Cardiac fibroblast (primary cell): ENCODE data around the gene B4GALT4.

Source experiments
- DNase-seq, 2 donors: peaks; one replicate each; pipeline versions ENCODE4 v3.0.0 to v3.0.0-alpha.2; 2010; ENCODE audit warnings: low read depth in 2 of 2
- H3K4me3 ChIP-seq, 2 donors: replicated peaks in 1 of 2; 1 replicate in 1 of 2; 2 replicates in 1 of 2; pipeline ENCODE4 v1.5.1; 2011; ENCODE audit warnings: low read depth in 2 of 2, low read length in 2 of 2, mild to moderate bottlenecking in 2 of 2, moderate library complexity in 1 of 2
- TF ChIP-seq, protein P1 (sequence below): IDR thresholded peaks from one replicate; pipeline ENCODE4 v1.5.1; 2011; ENCODE audit warnings: low read depth, mild to moderate bottlenecking, low read length, inconsistent platforms

B4GALT4 gene

DNA sequence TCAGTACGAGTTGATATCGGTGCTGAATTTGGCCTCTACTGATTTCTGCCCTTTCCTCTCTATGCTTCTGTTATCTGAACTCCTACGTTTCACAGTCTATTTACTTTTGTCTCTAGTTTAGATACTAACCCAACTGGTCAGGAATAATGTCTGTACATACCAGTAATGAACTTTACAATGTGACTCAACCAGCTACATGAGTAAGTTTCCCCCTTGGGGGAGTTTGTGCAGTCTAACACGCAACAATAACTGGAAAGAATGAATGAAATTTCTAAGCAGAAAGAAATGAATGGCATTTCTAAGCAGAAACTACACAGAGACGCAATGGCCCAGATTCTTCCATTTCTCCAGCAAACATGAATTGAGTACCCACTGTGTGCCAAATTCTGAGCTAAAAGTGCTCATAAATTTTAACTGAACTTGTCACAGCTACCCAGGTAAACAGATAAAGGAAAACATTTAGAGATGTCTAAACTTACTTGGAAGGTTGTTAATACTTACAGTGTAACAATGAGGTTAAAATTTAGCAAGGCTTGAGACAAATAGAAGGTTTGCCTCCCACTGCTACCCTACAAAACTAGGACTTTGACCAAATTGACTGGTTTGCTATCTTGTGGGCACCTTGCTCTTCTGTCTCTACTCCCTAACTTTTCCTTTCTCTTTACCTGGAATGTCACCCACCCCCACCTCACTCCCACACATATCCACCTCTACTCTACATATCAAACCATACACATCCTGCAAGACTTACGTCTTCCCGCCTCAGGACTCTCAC lies 55.7 kb downstream of the B4GALT4 start:
- no peak overlapping the region for H3K4me3 ChIP-seq
- TF ChIP-seq, protein P1, sequence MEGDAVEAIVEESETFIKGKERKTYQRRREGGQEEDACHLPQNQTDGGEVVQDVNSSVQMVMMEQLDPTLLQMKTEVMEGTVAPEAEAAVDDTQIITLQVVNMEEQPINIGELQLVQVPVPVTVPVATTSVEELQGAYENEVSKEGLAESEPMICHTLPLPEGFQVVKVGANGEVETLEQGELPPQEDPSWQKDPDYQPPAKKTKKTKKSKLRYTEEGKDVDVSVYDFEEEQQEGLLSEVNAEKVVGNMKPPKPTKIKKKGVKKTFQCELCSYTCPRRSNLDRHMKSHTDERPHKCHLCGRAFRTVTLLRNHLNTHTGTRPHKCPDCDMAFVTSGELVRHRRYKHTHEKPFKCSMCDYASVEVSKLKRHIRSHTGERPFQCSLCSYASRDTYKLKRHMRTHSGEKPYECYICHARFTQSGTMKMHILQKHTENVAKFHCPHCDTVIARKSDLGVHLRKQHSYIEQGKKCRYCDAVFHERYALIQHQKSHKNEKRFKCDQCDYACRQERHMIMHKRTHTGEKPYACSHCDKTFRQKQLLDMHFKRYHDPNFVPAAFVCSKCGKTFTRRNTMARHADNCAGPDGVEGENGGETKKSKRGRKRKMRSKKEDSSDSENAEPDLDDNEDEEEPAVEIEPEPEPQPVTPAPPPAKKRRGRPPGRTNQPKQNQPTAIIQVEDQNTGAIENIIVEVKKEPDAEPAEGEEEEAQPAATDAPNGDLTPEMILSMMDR: no peak
- DNase-seq: peak; percentile 68 to 94

DNA sequence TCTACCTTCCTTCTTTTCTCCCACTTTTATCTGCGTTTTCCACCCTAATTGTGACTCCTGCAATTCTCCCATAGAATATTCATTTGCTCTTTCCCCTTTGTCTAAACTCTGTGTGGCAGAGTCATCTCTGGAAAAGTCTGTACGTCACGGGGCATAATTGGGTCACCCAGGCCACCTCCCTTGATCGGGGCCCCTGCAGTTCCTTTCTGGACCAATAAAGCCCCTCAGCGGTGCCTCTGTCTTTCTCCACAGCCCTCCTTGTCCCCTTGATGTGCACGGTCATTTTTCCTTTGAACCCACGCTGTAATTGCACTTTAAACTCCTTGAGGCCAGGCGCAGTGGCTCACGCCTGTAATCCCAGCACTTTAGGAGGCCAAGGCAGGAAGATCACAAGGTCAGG lies 56.6 kb downstream of the B4GALT4 start:
- TF ChIP-seq, protein P1: no peak
- DNase-seq: no peak
- no peak overlapping the region for H3K4me3 ChIP-seq

DNA sequence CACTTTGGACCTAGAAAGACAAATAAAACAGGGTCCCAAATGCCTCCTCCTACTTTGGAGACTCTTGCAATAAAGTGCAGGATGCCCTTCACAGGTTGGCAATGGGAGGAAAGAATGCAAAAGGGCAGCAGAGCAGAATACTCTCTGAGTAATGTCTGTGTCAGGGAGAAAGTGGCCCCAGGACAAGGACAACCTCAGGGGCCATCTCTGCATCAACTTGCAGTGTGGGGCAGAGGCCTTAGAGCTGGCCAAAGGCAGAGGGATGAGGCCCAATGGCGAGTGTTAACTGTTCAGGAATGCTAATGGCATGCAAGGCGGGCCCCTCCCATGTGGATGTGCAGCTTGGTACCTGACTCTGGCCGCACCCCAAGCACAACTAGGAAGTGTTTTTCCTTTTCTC lies 58.9 kb downstream of the B4GALT4 start:
- H3K4me3 ChIP-seq: no peak overlapping the region
- peak; percentile 7 to 64 for DNase-seq
- TF ChIP-seq, protein P1: no peak

DNA sequence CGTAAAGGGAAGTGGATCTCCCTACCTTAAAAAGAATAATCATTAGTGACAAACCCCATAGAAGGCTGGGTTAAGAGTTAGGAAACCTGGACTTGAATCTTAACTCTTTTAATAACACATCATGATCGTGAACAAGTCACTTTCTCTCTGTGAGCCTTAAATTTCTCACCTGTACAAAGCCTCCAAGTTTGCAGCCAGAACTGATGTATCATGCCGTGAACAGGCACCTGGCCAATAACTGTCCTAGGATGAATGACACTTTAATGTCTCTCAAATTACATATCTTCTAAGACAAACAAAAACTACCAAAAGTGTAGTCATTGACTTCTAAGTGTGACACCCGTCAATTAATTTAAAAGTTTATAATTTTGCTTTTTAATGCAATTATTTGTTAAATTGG lies 63.4 kb downstream of the B4GALT4 start:
- DNase-seq: no peak
- TF ChIP-seq, protein P1: no peak
- no peak overlapping the region for H3K4me3 ChIP-seq

DNA sequence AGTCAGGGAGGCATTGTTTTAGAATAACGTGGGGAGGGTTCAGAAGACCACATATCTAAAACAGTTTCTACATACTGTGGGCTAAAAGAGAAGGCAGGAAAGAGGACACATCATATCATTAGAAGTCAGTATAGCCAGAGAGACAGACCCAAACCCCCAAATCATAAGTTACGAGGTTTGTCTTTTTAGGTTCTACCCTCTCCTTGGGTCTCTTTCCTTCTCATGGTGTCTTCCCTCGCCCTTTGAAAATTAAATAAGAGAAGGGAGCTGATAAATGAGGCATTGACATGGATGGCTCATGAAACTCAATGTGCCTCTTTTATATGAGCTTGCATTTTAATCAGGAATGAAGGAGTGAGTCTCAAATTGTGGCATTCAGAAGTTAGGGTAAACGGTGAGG lies 63.9 kb downstream of the B4GALT4 start:
- H3K4me3 ChIP-seq: no peak overlapping the region
- no peak for DNase-seq
- TF ChIP-seq, protein P1: no peak

DNA sequence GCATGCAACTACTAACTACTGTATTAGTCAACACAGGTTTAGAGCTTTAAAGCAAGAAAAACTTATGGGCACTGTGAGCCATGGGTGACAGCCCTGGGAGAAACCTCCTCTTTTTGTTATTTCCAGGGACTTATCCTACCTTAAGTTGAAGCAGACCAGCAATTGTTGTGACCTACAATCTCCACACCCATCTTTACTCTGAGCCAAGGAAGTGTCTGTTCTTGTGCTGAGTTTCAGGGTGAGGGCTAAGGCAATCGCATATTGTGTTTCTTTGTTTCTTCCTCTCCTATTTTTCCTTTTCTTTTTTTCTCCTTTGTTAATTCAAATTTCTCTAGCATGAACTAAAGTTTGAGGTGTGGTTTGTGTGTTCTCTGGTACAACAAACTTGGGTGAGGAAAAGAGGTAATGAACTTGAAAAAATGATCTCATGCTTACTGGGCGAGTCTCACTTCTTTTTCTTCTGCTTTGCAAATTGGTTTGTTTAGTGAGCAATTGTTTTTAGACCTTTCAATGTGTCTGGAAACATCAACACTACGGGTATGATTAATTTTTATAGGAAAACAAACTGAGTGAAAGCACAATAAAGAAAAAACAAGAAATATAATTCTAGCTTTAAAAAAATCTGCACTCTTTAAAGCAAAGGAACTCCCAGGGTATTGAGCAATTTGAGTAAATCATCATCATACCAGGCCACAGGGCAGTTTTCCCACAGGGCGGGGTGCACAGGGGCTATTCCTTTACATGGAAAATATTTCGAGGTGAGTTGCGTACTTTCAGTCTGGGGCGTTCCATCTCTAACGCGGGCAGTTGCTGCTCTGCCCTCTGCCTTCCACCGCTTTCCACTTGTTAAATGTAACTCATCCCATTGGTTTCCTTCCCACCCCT lies 64.6 kb downstream of the B4GALT4 start:
- H3K4me3 ChIP-seq: no peak overlapping the region
- DNase-seq: peak; percentile 49 to 89
- TF ChIP-seq, protein P1: no peak
